Measurements from ENCODE around the gene PEA15.

Gene PEA15

DNA sequence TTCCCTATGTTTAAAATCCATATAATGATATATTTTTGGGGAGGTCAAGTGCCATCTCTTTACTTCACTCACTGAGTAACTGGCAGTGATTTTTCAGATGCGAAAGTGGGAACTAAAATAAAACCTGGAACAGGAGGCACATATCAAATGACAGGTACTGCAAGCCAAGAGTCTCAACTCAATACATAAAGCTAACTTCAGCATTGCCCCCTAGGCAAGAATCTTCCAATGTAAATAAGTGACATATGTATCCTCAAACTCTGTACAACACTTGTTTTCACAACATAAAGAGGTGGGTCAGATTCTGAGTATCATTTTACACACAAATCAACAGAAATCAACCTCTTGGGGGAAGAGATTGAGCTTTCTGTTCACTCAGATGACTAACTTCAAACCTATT lies 39.0 kb downstream of the PEA15 start:
- DNase-seq = no peak

- no peak for DNase-seq
Observed at GRCh38 chr1:160245434-160245833, 40.2 kb downstream of the PEA15 start.

- DNase-seq = no peak
Observed at GRCh38 chr1:160247053-160247452, 41.9 kb downstream of the PEA15 start.

GRCh38 chr1:160251011-160251410 lies 45.8 kb downstream of the PEA15 start:
- no peak for DNase-seq

GRCh38 chr1:160251687-160252526 lies 46.7 kb downstream of the PEA15 start:
- DNase-seq = peak; percentile 30 to 57

DNA sequence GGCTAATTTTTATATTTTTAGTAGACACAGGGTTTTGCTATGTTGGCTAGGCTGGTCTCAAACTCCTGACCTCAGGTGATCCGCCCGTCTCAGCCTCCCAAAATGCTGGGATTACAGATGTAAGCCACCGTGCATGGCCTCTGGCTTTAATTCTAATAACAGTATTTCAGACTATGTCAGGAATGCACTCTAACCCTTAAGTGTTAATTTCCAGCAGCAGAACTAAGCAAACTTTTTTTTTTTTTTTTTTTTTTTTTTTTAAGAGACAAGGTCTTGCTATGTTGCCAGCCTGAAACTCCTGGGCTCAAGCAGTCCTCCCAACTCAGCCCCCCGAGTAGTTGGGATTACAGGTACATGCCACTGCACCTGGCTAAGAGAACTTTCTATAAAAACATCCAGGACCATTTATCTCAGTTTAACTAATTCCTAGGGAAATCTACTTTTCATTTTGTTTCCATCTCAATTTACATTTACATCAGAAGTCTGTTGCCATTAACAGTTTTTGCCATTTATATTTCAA lies 50.7 kb downstream of the PEA15 start:
- DNase-seq = no peak

DNA sequence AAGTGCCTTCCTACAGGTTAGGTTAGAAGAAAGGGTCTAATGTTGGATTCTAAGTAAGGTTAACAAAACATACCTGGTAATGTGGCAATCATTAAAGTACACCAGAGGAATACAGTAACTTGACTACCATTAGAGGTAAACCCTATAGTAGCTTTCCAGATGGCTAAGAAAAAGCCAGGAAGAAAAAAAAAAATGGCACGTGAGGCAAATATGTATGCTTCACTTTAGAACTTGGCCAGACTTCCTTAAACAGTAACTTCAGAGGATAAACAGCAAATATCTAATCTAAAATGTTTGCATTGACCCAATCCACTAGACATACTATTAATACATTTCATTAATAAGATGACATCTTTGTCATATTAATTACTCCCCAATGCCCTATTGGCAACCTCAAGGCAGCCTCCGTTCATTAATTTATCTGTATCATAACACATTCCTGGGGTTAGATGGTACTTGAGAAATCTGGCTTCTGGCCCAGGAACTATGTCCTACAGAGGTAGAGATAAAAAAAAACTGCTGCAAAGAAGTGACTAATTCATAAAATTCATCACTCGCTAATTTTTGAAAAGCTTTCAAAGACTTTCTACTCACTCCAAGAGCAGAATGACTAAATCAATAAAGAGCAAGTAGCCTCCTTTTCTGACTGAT lies 51.3 kb downstream of the PEA15 start:
- DNase-seq = no peak

- DNase-seq = no peak
Observed at GRCh38 chr1:160257411-160258015, 52.3 kb downstream of the PEA15 start.

GRCh38 chr1:160258177-160258798 lies 53.1 kb downstream of the PEA15 start:
- DNase-seq = no peak

DNA sequence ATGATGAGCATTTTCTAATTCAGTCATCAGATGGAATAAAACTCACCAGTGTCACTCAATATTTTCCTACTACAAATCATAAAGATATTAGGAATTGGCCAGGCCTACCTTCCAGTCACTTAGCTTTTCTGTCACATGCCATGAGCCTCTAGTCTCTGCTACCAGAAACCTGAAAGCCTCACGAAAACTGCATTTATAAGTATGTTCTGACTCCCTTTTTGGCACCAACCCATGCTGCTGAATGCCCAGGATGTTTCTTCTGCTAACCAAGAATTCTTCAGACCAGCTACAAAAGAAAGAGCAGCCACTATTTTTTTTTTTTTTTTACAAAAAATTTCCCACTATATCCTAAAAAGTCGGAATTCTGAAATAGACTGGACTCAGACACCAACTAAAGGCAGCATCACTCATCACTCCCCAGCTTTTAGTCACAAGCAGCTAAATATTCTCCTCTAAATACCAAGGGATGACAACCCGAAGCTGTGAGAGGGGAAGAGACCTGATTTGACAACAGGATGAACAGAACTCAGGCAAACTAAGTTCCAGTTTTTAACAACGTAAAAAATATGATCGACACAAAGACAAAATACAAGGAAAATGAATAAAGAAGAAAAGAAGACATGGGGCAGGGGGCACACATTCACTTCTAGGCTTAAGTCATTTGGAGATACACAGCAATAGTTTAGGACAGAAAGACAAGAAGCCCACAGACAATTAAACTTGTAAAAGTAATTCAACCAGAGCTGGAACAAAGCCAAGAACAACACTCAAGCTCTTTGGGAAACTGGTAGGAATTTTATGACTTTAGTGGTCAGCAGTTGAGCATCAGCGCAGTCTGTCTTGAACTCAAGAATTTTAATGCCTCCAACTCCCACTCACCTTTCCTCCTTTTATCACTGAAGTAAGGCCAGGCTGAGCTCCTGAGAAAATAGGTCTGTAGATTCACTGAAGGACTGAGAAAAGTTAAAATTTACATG lies 55.5 kb downstream of the PEA15 start:
- no peak for DNase-seq

- peak; percentile 46 to 72 for DNase-seq
Observed at GRCh38 chr1:160261556-160261892, 56.3 kb downstream of the PEA15 start.

GRCh38 chr1:160261893-160262794 lies 57.0 kb downstream of the PEA15 start, which contains the start of gene DCAF8:
Gene DCAF8, minus strand, starts transcription at chr1:160262549. Its CDS starts 18,541 bp downstream, at chr1:160244008.
- DNase-seq = peak; percentile 96

DNA sequence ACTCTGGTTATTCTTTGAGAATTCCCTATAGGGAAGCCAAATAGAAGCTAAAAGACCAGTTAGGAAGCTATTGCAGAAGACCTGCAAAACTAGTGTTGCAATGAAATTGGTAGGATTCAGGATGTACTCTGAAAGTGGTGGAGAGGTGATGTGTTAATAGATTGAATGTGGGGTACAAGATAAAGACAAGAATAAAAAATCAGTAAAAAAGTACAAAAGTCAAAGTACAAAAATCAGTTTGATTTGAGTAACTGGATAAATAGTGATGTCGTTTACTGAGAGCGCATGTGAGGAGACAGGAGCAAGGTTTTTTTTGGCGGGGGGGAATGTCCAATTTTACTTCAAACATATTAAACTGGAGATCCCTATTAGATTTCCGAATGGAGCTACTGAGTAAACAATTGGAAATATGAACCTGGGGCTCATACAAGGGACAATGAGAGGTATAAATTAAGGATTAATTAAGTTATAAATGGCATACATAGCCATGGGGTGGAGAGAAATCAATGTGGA lies 59.7 kb downstream of the PEA15 start:
- no peak for DNase-seq
